Right cardiac atrium (tissue), 5 donors: ENCODE data around the gene GCM1. TPM values are rescaled to one million over a fixed set of nuclear protein-coding genes. Genes with fewer than 3 reads are reported as not detected.

Experiments
- ATAC-seq, 2 donors: fragments of 200-7000 bp; cut with Tn5 transposase; one replicate each; pipeline versions ENCODE4 v1.8.0 to v1.9.1; 2020; ENCODE audit warnings: moderate library complexity in 2 of 2, mild to moderate bottlenecking in 1 of 2
- DNase-seq, 3 donors: peaks; one replicate each; pipeline ENCODE4 v3.0.0-alpha.2; 2020
- H3K27ac ChIP-seq: one replicate; pipeline ENCODE4 v1.5.1; 2013; ENCODE audit warnings: mild to moderate bottlenecking, low read length, control low read depth, moderate library complexity
- H3K27me3 ChIP-seq: one replicate; pipeline ENCODE4 v1.6.1; 2013; ENCODE audit not compliant: control insufficient read depth, insufficient read depth
- H3K4me1 ChIP-seq: one replicate; pipeline ENCODE4 v1.6.1; 2013; ENCODE audit warnings: low read length; ENCODE audit not compliant: control insufficient read depth, insufficient read depth
- H3K4me3 ChIP-seq: one replicate; pipeline ENCODE4 v1.5.1; 2013; ENCODE audit warnings: low read length, control low read depth
- H3K9me3 ChIP-seq: one replicate; pipeline ENCODE4 v1.6.1; 2013; ENCODE audit warnings: low read length; ENCODE audit not compliant: control insufficient read depth
- WGBS: extraction: QIAGEN DNeasy Blood & Tissue Kit; methylation state at CpG from one replicate; pipeline ENCODE4 v1.1.7; 2013; 5-methylcytosine and 5-hydroxymethylcytosine counted together
- intact Hi-C, 4 donors: fragments of 100-400 bp; cut with DNase I; formaldehyde crosslinking; loops; one replicate each; pipeline versions ENCODE4 v1.11.0 to v1.14.0; 2022 to 2023
- polyA plus RNA-seq: library from polyadenylated mRNA; stranded (reverse); fragments of 200-250 nt; gene quantifications from one replicate; pipeline ENCODE4 v1.2.3, GENCODE V29; 2013
- total RNA-seq, 4 donors: library from RNA; stranded (reverse); fragmentation: NEBNext Ultra II Directional; extraction: Animal tissue kit (Norgen Biotek cat#: 25700); gene quantifications; one replicate each; pipeline ENCODE4 v1.2.1, GENCODE V29; 2021
- donor health status: healthy with polysubstance abuse.
- donor health status: DM: no; HTN: yes; CAD: no.
- donor health status: DM: no; HTN: no; CAD: no.
- donor health status: DM: no; HTN: yes; CAD: no; lungs with severe emphysema.
- donor health status: DM: yes; HTN: yes; CAD: no.

GCM1 gene
- total and polyA plus RNA-seq, 5 donors = not detected

- intact Hi-C loops = no loop called here
- no peaks in the 10 kb centered on the region for H3K9me3 ChIP-seq
- no peak overlapping the region for H3K4me3 ChIP-seq
- 93% methylated on average over 3 of the region's 3 CpGs for WGBS
- no peaks in the 10 kb centered on the region for H3K4me1 ChIP-seq
- ATAC-seq (no peak), DNase-seq (no peak)
- no peaks in the 10 kb centered on the region for H3K27me3 ChIP-seq
- no peak overlapping the region for H3K27ac ChIP-seq
Observed at GRCh38 chr6:53103993-53104675, 44.5 kb downstream of the GCM1 start.

DNA sequence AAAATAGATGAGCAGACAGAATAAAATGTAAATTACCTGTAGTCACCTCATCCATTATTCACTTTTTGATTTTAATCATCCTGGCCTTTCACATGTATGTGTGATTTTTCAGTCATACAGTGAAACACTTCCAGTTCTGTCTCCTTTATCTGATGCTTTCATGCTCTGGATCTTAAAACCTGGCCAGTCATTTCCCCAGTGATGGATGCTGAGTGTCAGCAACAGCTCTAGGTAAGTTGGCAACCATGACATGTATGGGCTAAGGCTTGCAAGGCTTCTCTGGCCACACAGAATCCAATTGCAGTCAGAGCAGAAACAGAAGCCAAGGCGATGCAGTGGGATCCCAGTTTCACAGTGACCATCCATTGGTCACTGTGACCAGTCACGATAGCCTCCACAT lies 47.6 kb downstream of the GCM1 start:
- 98% methylated on average over 2 of the region's 2 CpGs for WGBS
- Histone ChIP-seq H3K27ac (no peak overlapping the region), H3K4me1 (no peaks in the 10 kb centered on the region), H3K9me3 (no peaks in the 10 kb centered on the region), H3K4me3 (no peak overlapping the region), H3K27me3 (no peaks in the 10 kb centered on the region)
- intact Hi-C loops = no loop called here
- ATAC-seq (no peak), DNase-seq (no peak)

- H3K27me3 ChIP-seq = no peaks in the 10 kb centered on the region
- no peak overlapping the region for H3K27ac ChIP-seq
- no peaks in the 10 kb centered on the region for H3K9me3 ChIP-seq
- intact Hi-C loops = no loop called here
- H3K4me3 ChIP-seq = no peak overlapping the region
- no peak for ATAC-seq
- DNase-seq = no peak
- H3K4me1 ChIP-seq = no peaks in the 10 kb centered on the region
- 24% methylated on average over 2 of the region's 2 CpGs for WGBS
Observed at GRCh38 chr6:53100561-53100960, 48.1 kb downstream of the GCM1 start.

DNA sequence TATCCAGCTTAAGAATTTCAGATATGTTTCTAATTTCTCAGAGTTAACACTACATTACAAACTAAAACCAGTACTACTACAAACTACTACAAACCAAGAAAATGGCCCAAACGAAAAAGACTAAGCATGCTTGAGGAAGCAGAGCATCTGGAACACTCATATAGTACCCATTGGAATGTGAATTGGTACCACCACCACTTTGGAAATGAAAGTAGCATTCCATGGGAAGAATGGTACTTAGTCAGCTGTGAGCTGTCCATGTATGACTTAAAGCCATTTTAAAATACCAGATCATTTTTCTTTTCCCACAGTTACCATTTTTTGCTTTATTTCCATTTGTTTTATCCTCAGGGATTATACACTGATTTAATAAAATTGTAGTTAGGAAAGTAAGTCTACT lies 52.9 kb downstream of the GCM1 start:
- no peak for DNase-seq
- H3K9me3 ChIP-seq = no peaks in the 10 kb centered on the region
- H3K4me1 ChIP-seq = no peaks in the 10 kb centered on the region
- no peak for ATAC-seq
- intact Hi-C loops = no loop called here
- no peak overlapping the region for H3K27ac ChIP-seq
- no peaks in the 10 kb centered on the region for H3K27me3 ChIP-seq
- 71% methylated on average over 1 of the region's 1 CpG for WGBS
- no peak overlapping the region for H3K4me3 ChIP-seq

DNA sequence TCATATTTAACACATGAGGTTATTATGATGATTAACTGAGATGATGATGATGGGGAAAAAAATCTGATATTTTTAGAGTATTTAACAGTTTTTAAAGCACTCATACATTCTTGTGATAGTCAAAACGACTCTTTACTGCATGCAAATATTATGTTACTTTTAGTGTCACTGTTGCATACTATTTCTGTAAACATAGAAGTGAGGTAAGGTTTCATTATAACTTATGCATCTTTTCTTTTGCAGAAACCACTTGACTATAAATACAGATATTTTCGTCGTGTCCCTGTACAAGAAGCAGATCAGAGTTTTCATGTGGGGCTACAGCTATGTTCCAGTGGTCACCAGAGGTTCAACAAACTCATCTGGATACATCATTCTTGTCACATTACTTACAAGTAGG lies 53.4 kb downstream of the GCM1 start:
- intact Hi-C loops = no loop called here
- H3K4me1 ChIP-seq = no peaks in the 10 kb centered on the region
- no peak overlapping the region for H3K27ac ChIP-seq
- no peaks in the 10 kb centered on the region for H3K27me3 ChIP-seq
- H3K4me3 ChIP-seq = no peak overlapping the region
- 93% methylated on average over 3 of the region's 3 CpGs for WGBS
- DNase-seq = no peak
- no peaks in the 10 kb centered on the region for H3K9me3 ChIP-seq
- no peak for ATAC-seq

DNA sequence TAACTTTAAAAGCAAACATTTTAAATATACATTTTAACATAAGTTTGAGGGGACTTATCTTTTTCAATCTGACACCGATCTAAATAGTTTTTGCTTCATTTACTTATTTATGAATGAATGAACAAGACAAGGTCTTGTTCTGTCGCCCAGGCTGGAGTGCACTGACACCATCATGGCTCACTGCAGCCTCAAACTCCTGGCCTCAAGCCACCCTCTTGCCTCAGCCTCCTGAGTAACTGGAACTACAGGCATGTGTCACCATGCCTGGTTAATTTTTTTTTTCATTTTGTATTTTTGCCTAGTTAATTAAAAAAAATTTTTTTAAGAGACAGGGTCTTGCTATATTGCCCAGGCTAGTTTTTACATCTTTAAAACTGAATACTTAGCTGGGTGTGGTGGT lies 58.1 kb downstream of the GCM1 start:
- Histone ChIP-seq H3K27me3 (no peaks in the 10 kb centered on the region), H3K27ac (no peak overlapping the region), H3K4me3 (no peak overlapping the region), H3K4me1 (no peaks in the 10 kb centered on the region), H3K9me3 (no peaks in the 10 kb centered on the region)
- peak in 1 of 3 donors; percentile 37 for DNase-seq
- intact Hi-C loops = no loop called here
- 87% methylated on average over 2 of the region's 2 CpGs for WGBS
- ATAC-seq = no peak

- no peak for DNase-seq
- Histone ChIP-seq H3K9me3 (no peaks in the 10 kb centered on the region), H3K27ac (no peak overlapping the region), H3K4me1 (no peaks in the 10 kb centered on the region), H3K27me3 (no peaks in the 10 kb centered on the region), H3K4me3 (no peak overlapping the region)
- intact Hi-C loops = no loop called here
- no peak for ATAC-seq
Observed at GRCh38 chr6:53089948-53090347, 58.7 kb downstream of the GCM1 start.

- intact Hi-C loops = no loop called here
- DNase-seq (no peak), ATAC-seq (no peak)
- Histone ChIP-seq H3K4me3 (no peak overlapping the region), H3K27me3 (no peaks in the 10 kb centered on the region), H3K4me1 (no peaks in the 10 kb centered on the region), H3K9me3 (no peaks in the 10 kb centered on the region), H3K27ac (no peak overlapping the region)
- 43% methylated on average over 2 of the region's 2 CpGs for WGBS
Observed at GRCh38 chr6:53086302-53086701, 62.3 kb downstream of the GCM1 start.

DNA sequence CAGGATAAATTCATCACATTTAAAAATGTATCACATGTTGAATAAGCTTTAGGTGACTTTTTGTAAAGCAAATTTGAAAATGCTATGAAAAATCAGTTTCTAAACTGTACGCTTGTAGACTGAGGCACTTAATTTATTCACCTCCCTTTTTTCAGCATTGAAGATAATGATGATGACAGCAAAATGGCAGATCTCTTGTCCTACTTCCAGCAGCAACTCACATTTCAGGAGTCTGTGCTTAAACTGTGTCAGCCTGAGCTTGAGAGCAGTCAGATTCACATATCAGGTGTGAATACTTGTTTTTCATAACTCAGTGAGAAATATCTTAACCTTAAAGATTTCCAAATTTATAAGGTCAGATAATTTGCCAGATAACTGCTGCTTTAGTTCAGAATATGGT lies 67.8 kb downstream of the GCM1 start:
- 100% methylated on average over 1 of the region's 1 CpG for WGBS
- DNase-seq (no peak), ATAC-seq (no peak)
- Histone ChIP-seq H3K4me1 (no peaks in the 10 kb centered on the region), H3K27me3 (no peaks in the 10 kb centered on the region), H3K9me3 (no peaks in the 10 kb centered on the region), H3K27ac (no peak overlapping the region), H3K4me3 (no peak overlapping the region)
- intact Hi-C loops = no loop called here

Other genes with a start within 250 kb of the GCM1 start
- gene GSTA3, start 239.1 kb downstream of the GCM1 start, total RNA-seq = not detected
- gene GSTA3, start 239.1 kb downstream of the GCM1 start, polyA plus RNA-seq = not detected
- gene GSTA4, start 153.6 kb downstream of the GCM1 start, total RNA-seq = 10 to 100 TPM; 11.5 to 17.6 (median 15.4) TPM
- 16.8 TPM for gene GSTA4, start 153.6 kb downstream of the GCM1 start, polyA plus RNA-seq
- 10 to 100 TPM in 1 of 4 donors, 1 to 10 TPM in 3; 7.0 to 10.7 (median 8.3) TPM for gene CILK1, start 87.0 kb downstream of the GCM1 start, total RNA-seq
- gene CILK1, start 87.0 kb downstream of the GCM1 start, polyA plus RNA-seq = 4.1 TPM
- 100 to 1,000 TPM in 2 of 4 donors, 10 to 100 TPM in 2; 79.9 to 118 (median 103) TPM for gene FBXO9, start 83.4 kb downstream of the GCM1 start, total RNA-seq
- gene FBXO9, start 83.4 kb downstream of the GCM1 start, polyA plus RNA-seq = 33.8 TPM
- 10 to 100 TPM; 30.7 to 59.0 (median 38.7) TPM for gene ELOVL5, start 200.1 kb upstream of the GCM1 start, total RNA-seq
- gene ELOVL5, start 200.1 kb upstream of the GCM1 start, polyA plus RNA-seq = 27.6 TPM